WTC11 (cell line): Measurements from ENCODE around the gene LMAN2.

Experiments
- ATF1 ChIP-seq: sonication (generic); formaldehyde crosslinking; IDR thresholded peaks from 2 replicates; pipeline ENCODE4 v1.8.1; 2023; ENCODE audit warnings: mild to moderate bottlenecking, moderate library complexity, missing genetic modification reagents
- CREB1 ChIP-seq: sonication (generic); formaldehyde crosslinking; IDR thresholded peaks from 2 replicates; pipeline ENCODE4 v1.8.0; 2023; ENCODE audit warnings: mild to moderate bottlenecking, missing genetic modification reagents
- FOXJ3 ChIP-seq: sonication (generic); formaldehyde crosslinking; IDR thresholded peaks from 2 replicates; pipeline ENCODE4 v1.9.0; 2021; ENCODE audit warnings: missing genetic modification reagents, mild to moderate bottlenecking, borderline replicate concordance
- GABPB1 ChIP-seq: sonication (generic); formaldehyde crosslinking; IDR thresholded peaks from 2 replicates; pipeline ENCODE4 v1.8.1; 2023; ENCODE audit warnings: mild to moderate bottlenecking, missing genetic modification reagents
- JUN ChIP-seq: sonication (generic); formaldehyde crosslinking; IDR thresholded peaks from 2 replicates; pipeline ENCODE4 v1.8.0; 2023; ENCODE audit warnings: mild to moderate bottlenecking, missing genetic modification reagents
- MXD4 ChIP-seq: fragments of 250-450 bp; sonication (Bioruptor Pico); IDR thresholded peaks from 2 replicates; pipeline ENCODE4 v1.8.0; 2021; ENCODE audit warnings: mild to moderate bottlenecking, moderate library complexity, borderline replicate concordance
- NFYB ChIP-seq: sonication (generic); formaldehyde crosslinking; conservative IDR thresholded peaks from 2 replicates; pipeline ENCODE4 v1.8.0; 2022; ENCODE audit warnings: low read depth, missing genetic modification reagents
- NR3C1 ChIP-seq: sonication (generic); formaldehyde crosslinking; conservative IDR thresholded peaks from 2 replicates; pipeline ENCODE4 v1.8.1; 2023; ENCODE audit warnings: low read depth, mild to moderate bottlenecking, missing genetic modification reagents
- RELA ChIP-seq: sonication (generic); formaldehyde crosslinking; IDR thresholded peaks from 2 replicates; pipeline ENCODE4 v1.8.1; 2022; ENCODE audit warnings: missing genetic modification reagents, mild to moderate bottlenecking, borderline replicate concordance
- TCF7 ChIP-seq: sonication (generic); formaldehyde crosslinking; IDR thresholded peaks from 2 replicates; pipeline ENCODE4 v1.8.0; 2022; ENCODE audit warnings: mild to moderate bottlenecking, low read depth, missing genetic modification reagents, moderate library complexity
- TF ChIP-seq, protein P1 (sequence below): fragments of 200-600 bp; IDR thresholded peaks from 2 replicates; pipeline ENCODE4 v1.8.0; 2022; ENCODE audit warnings: antibody characterized with exemption
- TF ChIP-seq, protein P2 (sequence below): sonication (generic); formaldehyde crosslinking; IDR thresholded peaks from 2 replicates; pipeline ENCODE4 v1.8.1; 2023; ENCODE audit warnings: mild to moderate bottlenecking, missing genetic modification reagents, moderate library complexity
- TF ChIP-seq, protein P3 (sequence below): sonication (generic); formaldehyde crosslinking; IDR thresholded peaks from 2 replicates; pipeline ENCODE4 v1.8.1; 2022; ENCODE audit warnings: mild to moderate bottlenecking, missing genetic modification reagents, moderate library complexity, borderline replicate concordance

DNA sequence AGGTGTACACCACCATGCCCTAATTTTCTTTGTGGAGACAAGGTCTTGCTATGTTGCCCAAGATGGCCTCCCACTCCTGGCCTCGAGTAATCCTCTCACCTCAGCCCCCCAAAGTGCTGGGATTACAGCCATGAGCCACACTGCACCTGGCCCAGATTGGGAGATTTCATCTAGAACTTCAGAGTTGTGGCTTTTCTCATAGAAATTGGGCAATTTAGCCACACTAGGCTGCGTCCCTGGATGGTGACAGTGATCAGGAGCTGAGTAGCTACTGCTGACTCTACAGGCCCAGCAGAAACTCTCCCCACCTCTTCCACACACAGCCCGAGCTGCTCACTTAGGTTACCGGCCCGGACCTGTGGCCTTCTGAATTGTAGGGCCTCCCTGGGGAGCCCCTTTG is 41.3 kb upstream of the LMAN2 start:
- TF ChIP-seq, protein P1, sequence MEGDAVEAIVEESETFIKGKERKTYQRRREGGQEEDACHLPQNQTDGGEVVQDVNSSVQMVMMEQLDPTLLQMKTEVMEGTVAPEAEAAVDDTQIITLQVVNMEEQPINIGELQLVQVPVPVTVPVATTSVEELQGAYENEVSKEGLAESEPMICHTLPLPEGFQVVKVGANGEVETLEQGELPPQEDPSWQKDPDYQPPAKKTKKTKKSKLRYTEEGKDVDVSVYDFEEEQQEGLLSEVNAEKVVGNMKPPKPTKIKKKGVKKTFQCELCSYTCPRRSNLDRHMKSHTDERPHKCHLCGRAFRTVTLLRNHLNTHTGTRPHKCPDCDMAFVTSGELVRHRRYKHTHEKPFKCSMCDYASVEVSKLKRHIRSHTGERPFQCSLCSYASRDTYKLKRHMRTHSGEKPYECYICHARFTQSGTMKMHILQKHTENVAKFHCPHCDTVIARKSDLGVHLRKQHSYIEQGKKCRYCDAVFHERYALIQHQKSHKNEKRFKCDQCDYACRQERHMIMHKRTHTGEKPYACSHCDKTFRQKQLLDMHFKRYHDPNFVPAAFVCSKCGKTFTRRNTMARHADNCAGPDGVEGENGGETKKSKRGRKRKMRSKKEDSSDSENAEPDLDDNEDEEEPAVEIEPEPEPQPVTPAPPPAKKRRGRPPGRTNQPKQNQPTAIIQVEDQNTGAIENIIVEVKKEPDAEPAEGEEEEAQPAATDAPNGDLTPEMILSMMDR: no peak
- TF ChIP-seq JUN (CRISPR knock-in tag) (no peak), CREB1 (CRISPR knock-in tag) (no peak), TCF7 (no peak), FOXJ3 (no peak), MXD4 (CRISPR knock-in tag) (no peak), RELA (no peak), GABPB1 (CRISPR knock-in tag) (no peak), NFYB (CRISPR knock-in tag) (no peak), ATF1 (CRISPR knock-in tag) (no peak), NR3C1 (CRISPR knock-in tag) (no peak)
- TF ChIP-seq, protein P2, sequence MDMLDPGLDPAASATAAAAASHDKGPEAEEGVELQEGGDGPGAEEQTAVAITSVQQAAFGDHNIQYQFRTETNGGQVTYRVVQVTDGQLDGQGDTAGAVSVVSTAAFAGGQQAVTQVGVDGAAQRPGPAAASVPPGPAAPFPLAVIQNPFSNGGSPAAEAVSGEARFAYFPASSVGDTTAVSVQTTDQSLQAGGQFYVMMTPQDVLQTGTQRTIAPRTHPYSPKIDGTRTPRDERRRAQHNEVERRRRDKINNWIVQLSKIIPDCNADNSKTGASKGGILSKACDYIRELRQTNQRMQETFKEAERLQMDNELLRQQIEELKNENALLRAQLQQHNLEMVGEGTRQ (CRISPR knock-in tag): no peak
- TF ChIP-seq, protein P3, sequence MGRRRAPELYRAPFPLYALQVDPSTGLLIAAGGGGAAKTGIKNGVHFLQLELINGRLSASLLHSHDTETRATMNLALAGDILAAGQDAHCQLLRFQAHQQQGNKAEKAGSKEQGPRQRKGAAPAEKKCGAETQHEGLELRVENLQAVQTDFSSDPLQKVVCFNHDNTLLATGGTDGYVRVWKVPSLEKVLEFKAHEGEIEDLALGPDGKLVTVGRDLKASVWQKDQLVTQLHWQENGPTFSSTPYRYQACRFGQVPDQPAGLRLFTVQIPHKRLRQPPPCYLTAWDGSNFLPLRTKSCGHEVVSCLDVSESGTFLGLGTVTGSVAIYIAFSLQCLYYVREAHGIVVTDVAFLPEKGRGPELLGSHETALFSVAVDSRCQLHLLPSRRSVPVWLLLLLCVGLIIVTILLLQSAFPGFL (CRISPR knock-in tag): no peak
